Heart left ventricle (tissue), 16 donors: ENCODE results near the gene RNH1. TPM values are rescaled to one million over a fixed set of nuclear protein-coding genes. Genes with fewer than 3 reads are reported as not detected.

ENCODE experiments used
- ATAC-seq, 4 donors: fragments of 200-7000 bp; cut with Tn5 transposase; one replicate each; pipeline ENCODE4 v1.9.1; 2020 to 2022; ENCODE audit warnings: moderate library complexity in 4 of 4, mild to moderate bottlenecking in 3 of 4, moderate number of reproducible peaks in 1 of 4
- DNase-seq, 5 donors: peaks; one replicate each; pipeline ENCODE4 v3.0.0-alpha.2; 2020
- H3K27ac ChIP-seq, 12 donors: fragments of 200-600 bp; sonication (generic) in 4 of 12; one replicate each; pipeline versions ENCODE4 v1.5.0 to v1.8.0; 2016 to 2022; ENCODE audit warnings: mild to moderate bottlenecking in 2 of 12
- H3K27me3 ChIP-seq, 9 donors: fragments of 200-600 bp; sonication (generic) in 2 of 9; one replicate each; pipeline versions ENCODE4 v1.5.1 to v1.8.0; 2016 to 2022; ENCODE audit warnings: mild to moderate bottlenecking in 3 of 9
- H3K36me3 ChIP-seq, 9 donors: fragments of 200-600 bp; sonication (generic) in 2 of 9; one replicate each; pipeline versions ENCODE4 v1.5.0 to v1.8.0; 2018 to 2022; ENCODE audit warnings: mild to moderate bottlenecking in 2 of 9
- H3K4me1 ChIP-seq, 12 donors: fragments of 200-600 bp; sonication (generic) in 4 of 12; one replicate each; pipeline versions ENCODE4 v1.5.0 to v1.8.0; 2016 to 2022; ENCODE audit warnings: mild to moderate bottlenecking in 3 of 12
- H3K4me3 ChIP-seq, 12 donors: fragments of 200-600 bp; sonication (generic) in 4 of 12; one replicate each; pipeline versions ENCODE4 v1.5.0 to v1.8.0; 2017 to 2022; ENCODE audit warnings: mild to moderate bottlenecking in 9 of 12, moderate library complexity in 4 of 12
- H3K9me3 ChIP-seq, 12 donors: fragments of 200-600 bp; sonication (generic) in 4 of 12; one replicate each; pipeline versions ENCODE4 v1.5.0 to v1.8.0; 2016 to 2022; ENCODE audit warnings: mild to moderate bottlenecking in 1 of 12
- POLR2A ChIP-seq, 2 donors: fragments of 450-650 bp; IDR thresholded peaks; one replicate each; pipeline ENCODE4 v1.6.1; 2017; ENCODE audit warnings: antibody characterized with exemption in 2 of 2, mild to moderate bottlenecking in 2 of 2, moderate library complexity in 2 of 2
- WGBS, 4 donors: extraction: QIAGEN DNeasy Blood & Tissue Kit in 2 of 4; methylation state at CpG; one replicate each; pipeline versions ENCODE4 v1.1.5 to v1.1.7; 2013 to 2018; 5-methylcytosine and 5-hydroxymethylcytosine counted together
- intact Hi-C, 10 donors: fragments of 100-400 bp; cut with DNase I; formaldehyde crosslinking; loops; one replicate each; pipeline versions ENCODE4 v1.11.1 to v1.14.2; 2022
- polyA plus RNA-seq, 2 donors: library from polyadenylated mRNA; stranded (reverse); fragments of 200-250 nt; gene quantifications; one replicate each; pipeline ENCODE4 v1.2.3, GENCODE V29; 2013
- total RNA-seq, 9 donors: library from RNA; depleted of rRNA in 2 of 9; stranded (reverse); fragments of >200 nt in 2 of 9; fragmentation: NEBNext Ultra II Directional in 3 of 9; extraction: Animal tissue kit (Norgen Biotek cat#: 25700) in 3 of 9; gene quantifications; one replicate each; pipeline versions ENCODE4 v1.1.0 to v1.2.4, GENCODE V29; 2016 to 2023
- TF ChIP-seq, protein P1 (sequence below), 12 donors: fragments of 200-600 bp; sonication (generic) in 4 of 12; IDR thresholded peaks; one replicate each; pipeline versions ENCODE4 v1.5.0 to v1.8.0; 2018 to 2022; ENCODE audit warnings: antibody characterized with exemption in 12 of 12, mild to moderate bottlenecking in 5 of 12
- donor health status: ischemic (EF 13 %, LVEDD 7.1; RV severe dilation, severe dysfunction).
- donor health status: healthy with polysubstance abuse.
- donor health status: DM: no; HTN: yes; CAD: no.
- donor health status: DM: no; HTN: no; CAD: no.
- donor health status: ischemic (EF 25% LVEDD 6.9; RV normal size, moderate dysfunction).
- donor health status: ischemic (EF 25% LVEDD 5.7; RV mildly dilated, moderate dysfunction).
- donor health status: healthy.
- donor health status: DM: yes; HTN: yes; CAD: no.
- donor health status: ischemic (EF 35%, LVEDD 5.7; RV mildly dilated, moderate dysfunction).
- donor health status: nonischemic (EF 11% LVEDD 7.7; RV severe dilation, severe dysfunction).
- donor health status: DM: yes; HTN: yes; CAD: no.
- donor health status: PGD.
- donor health status: ischemic (EF 29% LVEDD 5.4; RV normal size, mild dysfunction).
- donor health status: nonischemic (EF 23%, LVEDD 6.1; RV moderate dilation, normal function).

The RNH1 gene
- total and polyA plus RNA-seq, 11 donors: 58.2 to 247 (median 158) TPM

DNA sequence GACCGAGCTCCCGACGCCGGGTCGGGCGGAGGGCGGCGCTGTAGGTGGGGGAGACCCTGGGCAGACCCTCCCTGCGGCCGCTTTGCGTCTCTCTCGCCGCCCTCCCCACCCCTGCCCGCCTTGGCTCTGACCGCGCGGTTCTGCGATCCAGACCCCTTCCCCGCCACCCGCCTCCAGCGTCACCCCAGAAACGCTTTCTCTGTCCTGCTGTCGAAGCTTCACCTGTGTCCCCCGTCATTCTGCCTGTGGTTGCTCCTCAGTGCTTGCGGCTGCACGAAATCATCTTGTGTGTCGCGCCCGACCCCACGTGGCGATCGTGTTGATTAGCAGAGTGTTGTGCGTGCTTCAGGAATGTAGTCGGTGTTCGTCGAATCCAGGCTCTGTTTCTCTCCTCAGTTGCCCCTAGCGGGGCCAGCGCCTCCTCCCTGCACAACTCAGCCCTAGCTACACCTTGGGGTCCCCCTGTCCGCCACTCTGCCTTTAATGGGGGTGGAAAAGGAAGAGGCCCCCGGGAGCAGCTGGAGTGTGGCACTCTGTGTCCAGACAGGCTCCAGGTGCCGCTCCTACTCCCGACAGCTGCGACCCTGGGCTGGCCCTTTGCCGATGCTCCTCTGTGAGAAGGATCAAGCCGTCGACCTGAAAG is 56.1 kb downstream of the RNH1 start:
- DNase-seq (peak in 3 of 5 donors; percentile 44 to 65 (median 64)), ATAC-seq (no peak)
- peaks cover 0 to 49% (median 27%) of the 10 kb centered on the region in 12 donors for H3K4me1 ChIP-seq
- peak overlapping the region; percentile 68 to 99 (median 95) for H3K4me3 ChIP-seq
- 1 to 5% (median 3%) methylated on average over 37 to 46 of the region's 46 CpGs for WGBS, 4 donors
- intact Hi-C loops: loop anchor here in 8 of 10 donors (5.0 to 10.0 kb wide), 5 partner anchors 44 to 246 kb away; partner anchors contain the start of genes RNH1 (in 4 of the 8), BET1L (in 3 of the 8) and RIC8A (in 3 of the 8)
- TF ChIP-seq POLR2A (IDR thresholded peaks at IDR 0.05): no peak
- TF ChIP-seq, protein P1, sequence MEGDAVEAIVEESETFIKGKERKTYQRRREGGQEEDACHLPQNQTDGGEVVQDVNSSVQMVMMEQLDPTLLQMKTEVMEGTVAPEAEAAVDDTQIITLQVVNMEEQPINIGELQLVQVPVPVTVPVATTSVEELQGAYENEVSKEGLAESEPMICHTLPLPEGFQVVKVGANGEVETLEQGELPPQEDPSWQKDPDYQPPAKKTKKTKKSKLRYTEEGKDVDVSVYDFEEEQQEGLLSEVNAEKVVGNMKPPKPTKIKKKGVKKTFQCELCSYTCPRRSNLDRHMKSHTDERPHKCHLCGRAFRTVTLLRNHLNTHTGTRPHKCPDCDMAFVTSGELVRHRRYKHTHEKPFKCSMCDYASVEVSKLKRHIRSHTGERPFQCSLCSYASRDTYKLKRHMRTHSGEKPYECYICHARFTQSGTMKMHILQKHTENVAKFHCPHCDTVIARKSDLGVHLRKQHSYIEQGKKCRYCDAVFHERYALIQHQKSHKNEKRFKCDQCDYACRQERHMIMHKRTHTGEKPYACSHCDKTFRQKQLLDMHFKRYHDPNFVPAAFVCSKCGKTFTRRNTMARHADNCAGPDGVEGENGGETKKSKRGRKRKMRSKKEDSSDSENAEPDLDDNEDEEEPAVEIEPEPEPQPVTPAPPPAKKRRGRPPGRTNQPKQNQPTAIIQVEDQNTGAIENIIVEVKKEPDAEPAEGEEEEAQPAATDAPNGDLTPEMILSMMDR (IDR thresholded peaks at IDR 0.05): peak in 4 of 12 donors; percentile 16 to 30 (median 20)
- H3K27me3 ChIP-seq: no peaks in the 10 kb centered on the region
- H3K27ac ChIP-seq: peak overlapping the region in 11 of 12 donors; percentile 70 to 97 (median 93)
- H3K9me3 ChIP-seq: no peaks in the 10 kb centered on the region
- peaks cover 0 to 20% (median 16%) of the 10 kb centered on the region in 9 donors for H3K36me3 ChIP-seq

DNA sequence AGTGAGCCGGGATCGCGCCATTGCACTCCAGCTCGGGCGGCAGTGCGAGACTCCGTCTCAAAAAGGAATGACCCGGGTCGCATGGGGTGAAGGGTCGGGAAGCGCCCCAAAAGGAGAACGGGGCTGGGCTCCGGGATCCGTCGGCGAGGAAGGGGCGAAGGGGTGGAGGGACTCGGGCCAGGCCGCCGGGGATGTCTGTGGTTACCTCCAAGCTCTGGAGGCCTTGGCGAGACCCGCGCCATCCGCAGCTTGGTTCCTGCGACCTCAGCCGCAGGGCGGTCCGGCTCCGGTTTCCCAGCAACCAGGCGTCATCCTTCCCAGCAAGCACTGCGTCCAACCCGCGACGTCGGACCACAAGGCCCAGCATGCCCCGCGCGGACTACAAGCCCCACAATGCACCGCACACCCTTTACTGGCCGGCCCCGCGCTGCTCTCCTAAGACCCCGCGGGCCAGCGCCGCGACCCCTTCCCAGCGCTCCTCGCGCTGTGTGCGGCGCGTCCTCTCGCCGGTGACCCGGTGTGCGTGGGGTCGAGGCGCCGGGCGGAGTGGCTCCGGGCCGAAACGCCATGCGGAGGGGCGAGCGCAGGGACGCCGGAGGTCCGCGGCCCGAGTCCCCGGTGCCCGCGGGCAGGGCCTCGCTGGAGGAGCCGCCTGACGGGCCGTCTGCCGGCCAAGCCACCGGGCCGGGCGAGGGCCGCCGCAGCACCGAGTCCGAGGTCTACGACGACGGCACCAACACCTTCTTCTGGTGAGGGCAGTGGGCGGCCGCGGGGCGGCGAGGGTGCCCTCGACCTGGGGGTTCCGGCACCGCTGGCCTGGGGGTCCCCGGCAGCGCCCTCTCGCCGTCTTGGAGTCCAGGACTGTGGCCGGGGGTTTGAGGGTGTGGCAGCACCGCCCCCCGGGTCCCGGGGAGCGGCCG is 56.9 kb downstream of the RNH1 start, which contains the start of gene PTDSS2:
TSS of gene PTDSS2 (plus strand) at position 391 of the 920 bp plus-strand sequence. CDS start at position 568, 177 bp downstream.
- H3K9me3 ChIP-seq: no peaks in the 10 kb centered on the region
- DNase-seq (peak; percentile 97 to 98 (median 98)), ATAC-seq (peak; percentile 92 to 94 (median 93))
- intact Hi-C loops: loop anchor here (2.0 to 10.0 kb wide), 8 partner anchors 33 to 245 kb away; partner anchors contain the start of genes RNH1 (in 5 of the 10), BET1L (in 4 of the 10) and RIC8A (in 4 of the 10)
- H3K27me3 ChIP-seq: no peaks in the 10 kb centered on the region
- peak in 1 of 2 donors; percentile 83 for TF ChIP-seq POLR2A (IDR thresholded peaks at IDR 0.05)
- TF ChIP-seq, protein P1 (IDR thresholded peaks at IDR 0.05): no peak
- H3K27ac ChIP-seq: peak within 1 kb of the TSS in 11 of 12 donors; percentile 70 to 97 (median 93)
- WGBS, 4 donors: 0 to 1% (median 0%) methylated on average over 56 to 108 of the region's 108 CpGs
- H3K4me3 ChIP-seq: peak within 1 kb of the TSS; percentile 68 to 99 (median 95)
- peaks cover 0 to 42% (median 27%) of the 10 kb centered on the region in 12 donors for H3K4me1 ChIP-seq
- H3K36me3 ChIP-seq: peaks cover 0 to 20% (median 16%) of the 10 kb centered on the region in 9 donors

DNA sequence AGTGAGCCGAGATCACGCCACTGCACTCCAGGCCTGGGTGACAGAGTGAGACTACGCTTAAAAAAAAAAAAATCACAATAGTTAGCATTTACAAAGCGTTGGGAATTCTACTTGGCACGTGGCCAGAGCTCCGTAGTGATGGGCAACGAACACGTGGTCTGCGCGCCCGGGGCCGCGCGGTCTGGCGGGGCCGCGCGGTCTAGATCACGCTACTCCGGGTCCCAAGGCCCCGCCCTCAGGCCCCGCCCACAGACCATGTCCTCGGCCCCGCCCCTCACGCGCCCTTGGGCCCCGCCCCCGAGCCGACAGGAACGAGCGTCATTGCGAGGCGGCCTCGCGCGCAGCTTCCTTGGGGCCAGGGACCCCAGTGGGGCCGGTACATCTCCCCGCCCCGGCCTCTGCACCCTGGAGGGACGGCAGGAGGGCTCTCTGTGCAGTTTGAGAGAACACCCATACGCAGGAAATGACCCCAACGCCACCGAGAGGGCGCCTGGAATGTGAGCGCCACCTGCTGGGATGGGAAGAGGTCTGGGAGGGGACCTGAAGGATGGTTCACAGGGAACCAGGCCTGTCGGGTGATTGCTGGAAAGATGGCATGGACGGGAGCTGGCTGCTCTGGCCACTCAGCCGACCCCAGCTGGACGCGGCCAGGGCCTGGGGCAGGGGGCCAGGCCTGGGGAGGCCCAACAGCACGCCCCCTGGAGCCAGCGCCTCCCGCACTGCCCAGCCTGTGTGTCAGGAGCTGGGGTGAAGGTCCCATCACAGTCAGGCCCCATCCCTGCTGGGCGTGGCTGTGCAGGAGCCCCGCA is 58.9 kb downstream of the RNH1 start:
- peak overlapping the region; percentile 26 to 92 (median 64) for H3K4me3 ChIP-seq
- peaks cover 0 to 45% (median 28%) of the 10 kb centered on the region in 12 donors for H3K4me1 ChIP-seq
- WGBS, 4 donors: 3 to 5% (median 4%) methylated on average over 23 to 55 of the region's 55 CpGs

More for the DNA sequence above, 58.9 kb downstream of the RNH1 start:
- peaks cover 0 to 9% (median 4%) of the 10 kb centered on the region in 9 donors for H3K36me3 ChIP-seq
- no peaks in the 10 kb centered on the region for H3K9me3 ChIP-seq
- peak; percentile 85 to 90 (median 86) for ATAC-seq
- intact Hi-C loops: loop anchor here in 7 of 10 donors (1.0 to 5.0 kb wide), 6 partner anchors 31 to 241 kb away; partner anchors contain the start of genes BET1L (in 1 of the 7), RIC8A (in 1 of the 7) and RNH1 (in 1 of the 7)
- H3K27me3 ChIP-seq: peaks cover 0 to 3% (median 0%) of the 10 kb centered on the region in 9 donors
- TF ChIP-seq, protein P1 (IDR thresholded peaks at IDR 0.05): peak; percentile 64 to 98 (median 84)
- peak in 1 of 2 donors; percentile 82 for TF ChIP-seq POLR2A (IDR thresholded peaks at IDR 0.05)
- DNase-seq: peak; percentile 95 to 98 (median 95)
- H3K27ac ChIP-seq: peak overlapping the region; percentile 77 to 97 (median 93)
